HG02938 (cell line): ENCODE measurements around the gene GPC6.

Experiments
- ATAC-seq: cut with Tn5 transposase; IDR thresholded peaks from one replicate; pipeline ENCODE4 v1.9.1; 2021; ENCODE audit warnings: mild to moderate bottlenecking, moderate library complexity; ENCODE audit not compliant: unreplicated experiment

Gene GPC6

GRCh38 chr13:93766719-93767118 lies 540.1 kb downstream of the GPC6 start:
- no peak for ATAC-seq

- ATAC-seq, result no peak
These were observed 540.7 kb downstream of the GPC6 start for GRCh38 chr13:93767180-93767916.

- ATAC-seq, result no peak
These were observed 541.4 kb downstream of the GPC6 start for GRCh38 chr13:93767917-93768409.

GRCh38 chr13:93769101-93769500 lies 542.5 kb downstream of the GPC6 start:
- no peak for ATAC-seq

GRCh38 chr13:93769607-93770006 lies 543.0 kb downstream of the GPC6 start:
- no peak for ATAC-seq

- ATAC-seq, result no peak
These were observed 544.6 kb downstream of the GPC6 start for GRCh38 chr13:93771227-93771626.

- no peak for ATAC-seq
These were observed 545.2 kb downstream of the GPC6 start for GRCh38 chr13:93771782-93772181.

- ATAC-seq, result no peak
These were observed 547.9 kb downstream of the GPC6 start for GRCh38 chr13:93774506-93774905.

- ATAC-seq, result no peak
These were observed 548.4 kb downstream of the GPC6 start for GRCh38 chr13:93775027-93775426.

GRCh38 chr13:93775507-93776108 lies 549.0 kb downstream of the GPC6 start:
- no peak for ATAC-seq

- no peak for ATAC-seq
These were observed 550.3 kb downstream of the GPC6 start for GRCh38 chr13:93776936-93777335.

GRCh38 chr13:93777504-93777903 lies 550.9 kb downstream of the GPC6 start:
- no peak for ATAC-seq

GRCh38 chr13:93778548-93778947 lies 551.9 kb downstream of the GPC6 start:
- ATAC-seq, result no peak

GRCh38 chr13:93784191-93784590 lies 557.6 kb downstream of the GPC6 start:
- ATAC-seq, result no peak

GRCh38 chr13:93786846-93787489 lies 560.4 kb downstream of the GPC6 start:
- no peak for ATAC-seq

GRCh38 chr13:93788456-93788855 lies 561.8 kb downstream of the GPC6 start:
- ATAC-seq, result no peak

- ATAC-seq, result no peak
These were observed 562.5 kb downstream of the GPC6 start for GRCh38 chr13:93789058-93789457.

- ATAC-seq, result peak; percentile 78
These were observed 567.7 kb downstream of the GPC6 start for GRCh38 chr13:93794197-93794885.

- ATAC-seq, result peak; percentile 43
These were observed 570.9 kb downstream of the GPC6 start for GRCh38 chr13:93797463-93797862.

GRCh38 chr13:93800342-93800741 lies 573.7 kb downstream of the GPC6 start:
- no peak for ATAC-seq

GRCh38 chr13:93805736-93806135 lies 579.1 kb downstream of the GPC6 start:
- ATAC-seq, result no peak
